Naive thymus-derived CD4-positive, alpha-beta T cell (primary cell): Measurements from ENCODE around the gene COL2A1. TPM values are rescaled to one million over a fixed set of nuclear protein-coding genes. Genes with fewer than 3 reads are reported as not detected.

Experiments used
- ATAC-seq: fragments of 150-1000 bp; cut with Tn5 transposase; 2 replicates; pipeline ENCODE4 v1.10.0; 2021; ENCODE audit warnings: mild to moderate bottlenecking, moderate library complexity
- CTCF ChIA-PET: fragments of 350-600 bp; sonication (Branson Sonifier 250); formaldehyde crosslinking; loops from one replicate; lab custom pipeline; 2021; ENCODE audit warnings: antibody characterized with exemption; lab: Charles Lee
- POLR2A ChIA-PET: fragments of 350-600 bp; sonication (Branson Sonifier 250); formaldehyde crosslinking; loops from one replicate; lab custom pipeline; 2021; ENCODE audit warnings: antibody characterized with exemption, inconsistent platforms; lab: Charles Lee
- DNase-seq, 9 donors: peaks; one replicate each; pipeline versions ENCODE4 v3.0.0 to v3.0.0-alpha.2; 2020 to 2022; ENCODE audit warnings: mixed read lengths in 1 of 9
- H3K27ac ChIP-seq: one replicate; pipeline ENCODE4 v1.7.0; 2013; ENCODE audit warnings: mild to moderate bottlenecking, low read depth, low read length, moderate library complexity
- H3K27me3 ChIP-seq, 2 donors: one replicate each; pipeline ENCODE4 v1.7.0; 2013; ENCODE audit warnings: low read length in 2 of 2, mild to moderate bottlenecking in 2 of 2, moderate library complexity in 2 of 2; ENCODE audit not compliant: control insufficient read depth in 2 of 2, insufficient read depth in 2 of 2
- H3K36me3 ChIP-seq, 3 experiments: 1 replicate in 2 of 3; 2 replicates in 1 of 3; pipeline ENCODE4 v1.7.0; 2013; ENCODE audit warnings: low read length in 3 of 3, mild to moderate bottlenecking in 3 of 3, moderate library complexity in 1 of 3; ENCODE audit not compliant: insufficient read depth in 3 of 3, control insufficient read depth in 2 of 3
- H3K4me1 ChIP-seq, 2 donors: one replicate each; pipeline ENCODE4 v1.7.0; 2013; ENCODE audit warnings: low read length in 2 of 2, mild to moderate bottlenecking in 2 of 2, moderate library complexity in 1 of 2; ENCODE audit not compliant: control insufficient read depth in 2 of 2, insufficient read depth in 2 of 2
- H3K4me3 ChIP-seq: 2 replicates; pipeline ENCODE4 v1.7.0; 2013; ENCODE audit warnings: mild to moderate bottlenecking, low read length
- H3K9me3 ChIP-seq, 3 experiments: 1 replicate in 2 of 3; 2 replicates in 1 of 3; pipeline ENCODE4 v1.7.0; 2013; ENCODE audit warnings: low read length in 3 of 3; ENCODE audit not compliant: control insufficient read depth in 2 of 3
- H3K27ac Mint-ChIP-seq, 9 donors: one replicate each; pipeline ENCODE4 v1.8.0; 2020 to 2022; ENCODE audit warnings: mixed read lengths in 9 of 9, mild to moderate bottlenecking in 8 of 9, moderate library complexity in 5 of 9, inconsistent platforms in 2 of 9
- H3K27me3 Mint-ChIP-seq, 5 donors: one replicate each; pipeline ENCODE4 v1.8.0; 2021 to 2022; ENCODE audit warnings: mixed read lengths in 5 of 5, mild to moderate bottlenecking in 1 of 5
- H3K36me3 Mint-ChIP-seq, 5 donors: one replicate each; pipeline ENCODE4 v1.8.0; 2020 to 2022; ENCODE audit warnings: mixed read lengths in 5 of 5, mild to moderate bottlenecking in 3 of 5, inconsistent platforms in 1 of 5
- H3K4me1 Mint-ChIP-seq, 7 donors: one replicate each; pipeline ENCODE4 v1.8.0; 2020 to 2022; ENCODE audit warnings: mixed read lengths in 7 of 7, mild to moderate bottlenecking in 3 of 7, inconsistent platforms in 1 of 7
- H3K4me3 Mint-ChIP-seq, 10 donors: one replicate each; pipeline ENCODE4 v1.8.0; 2020 to 2022; ENCODE audit warnings: mild to moderate bottlenecking in 10 of 10, mixed read lengths in 10 of 10, moderate library complexity in 6 of 10, inconsistent platforms in 2 of 10
- H3K9me3 Mint-ChIP-seq, 11 donors: one replicate each; pipeline ENCODE4 v1.8.0; 2020 to 2022; ENCODE audit warnings: mixed read lengths in 11 of 11, mild to moderate bottlenecking in 4 of 11, inconsistent platforms in 1 of 11, moderate library complexity in 1 of 11
- intact Hi-C, 2 donors: fragments of 100-400 bp; cut with micrococcal nuclease; formaldehyde crosslinking; loops; one replicate each; pipeline ENCODE4 v1.15.1; 2023
- polyA plus RNA-seq, 2 donors: library from polyadenylated mRNA; unstranded; fragments of 300-500 nt; fragmentation: Illumina TruSeq; gene quantifications; one replicate each; pipeline ENCODE4 v1.2.3, GENCODE V29; 2021
- total RNA-seq, 6 experiments: library from RNA in 5 of 6; stranded (reverse) in 5 of 6; gene quantifications; 1 replicate in 5 of 6; 2 replicates in 1 of 6; pipeline ENCODE4 v1.2.3 and lab custom pipeline; 2021 to 2026

COL2A1 gene
- total and polyA plus RNA-seq, 7 experiments from 2014 or later = not detected

- no peak for ATAC-seq
- no peaks in the 10 kb centered on the region for H3K27me3 ChIP-seq
- no peaks in the 10 kb centered on the region for H3K4me1 ChIP-seq
- intact Hi-C loops = loop anchor here (1.0 to 5.0 kb wide), 3 partner anchors 223 to 675 kb away; no protein-coding TSS in a partner anchor
- no peaks in the 10 kb centered on the region for H3K9me3 Mint-ChIP-seq
- ChIA-PET POLR2A (no interaction called here), CTCF (no interaction called here)
- no peaks in the 10 kb centered on the region for H3K36me3 Mint-ChIP-seq
- H3K27ac Mint-ChIP-seq = no peak overlapping the region
- no peak overlapping the region for H3K27ac ChIP-seq
- no peak overlapping the region for H3K4me3 ChIP-seq
- H3K27me3 Mint-ChIP-seq = peaks cover 5 to 26% (median 25%) of the 10 kb centered on the region in 5 donors
- peaks cover 0 to 12% (median 7%) of the 10 kb centered on the region in 7 donors for H3K4me1 Mint-ChIP-seq
- DNase-seq = no peak
- H3K4me3 Mint-ChIP-seq = no peak overlapping the region
- no peaks in the 10 kb centered on the region for H3K9me3 ChIP-seq
- no peaks in the 10 kb centered on the region for H3K36me3 ChIP-seq
Observed at GRCh38 chr12:47942614-47943225, 61.6 kb downstream of the COL2A1 start.

- CTCF ChIA-PET = no interaction called here
- peak; percentile 14 for ATAC-seq
- H3K36me3 Mint-ChIP-seq = no peaks in the 10 kb centered on the region
- H3K27me3 Mint-ChIP-seq = peaks cover 5 to 26% (median 25%) of the 10 kb centered on the region in 5 donors
- POLR2A ChIA-PET = no interaction called here
- H3K4me1 Mint-ChIP-seq = peaks cover 0 to 12% (median 7%) of the 10 kb centered on the region in 7 donors
- Histone ChIP-seq H3K9me3 (no peaks in the 10 kb centered on the region), H3K36me3 (no peaks in the 10 kb centered on the region), H3K4me3 (no peak overlapping the region), H3K27ac (no peak overlapping the region), H3K27me3 (no peaks in the 10 kb centered on the region), H3K4me1 (no peaks in the 10 kb centered on the region)
- no peak overlapping the region for H3K27ac Mint-ChIP-seq
- peak in 7 of 9 donors; percentile 24 to 55 (median 45) for DNase-seq
- intact Hi-C loops = loop anchor here (1.0 to 5.0 kb wide), 3 partner anchors 223 to 675 kb away; no protein-coding TSS in a partner anchor
- H3K9me3 Mint-ChIP-seq = no peaks in the 10 kb centered on the region
- no peak overlapping the region for H3K4me3 Mint-ChIP-seq
Observed at GRCh38 chr12:47941871-47942613, 62.2 kb downstream of the COL2A1 start.

GRCh38 chr12:47941475-47941780, 62.8 kb downstream of the COL2A1 start:
- intact Hi-C loops = loop anchor here in 1 of 2 donors (5.0 kb wide), 1 partner anchor 676 kb away; no protein-coding TSS in a partner anchor
- Histone ChIP-seq H3K36me3 (no peaks in the 10 kb centered on the region), H3K27ac (no peak overlapping the region), H3K27me3 (no peaks in the 10 kb centered on the region), H3K4me3 (no peak overlapping the region), H3K9me3 (no peaks in the 10 kb centered on the region), H3K4me1 (no peaks in the 10 kb centered on the region)
- peaks cover 5 to 26% (median 20%) of the 10 kb centered on the region in 5 donors for H3K27me3 Mint-ChIP-seq
- ATAC-seq (no peak), DNase-seq (no peak)
- ChIA-PET POLR2A (no interaction called here), CTCF (interaction anchor here (1.0 kb wide), 1 partner anchor 200 kb away, joined by 3 read pairs; no protein-coding TSS in a partner anchor)
- no peaks in the 10 kb centered on the region for H3K36me3 Mint-ChIP-seq
- H3K4me3 Mint-ChIP-seq = no peak overlapping the region
- no peaks in the 10 kb centered on the region for H3K9me3 Mint-ChIP-seq
- H3K4me1 Mint-ChIP-seq = peaks cover 0 to 11% (median 6%) of the 10 kb centered on the region in 7 donors
- peak overlapping the region in 1 of 9 donors; percentile 9 for H3K27ac Mint-ChIP-seq

DNA sequence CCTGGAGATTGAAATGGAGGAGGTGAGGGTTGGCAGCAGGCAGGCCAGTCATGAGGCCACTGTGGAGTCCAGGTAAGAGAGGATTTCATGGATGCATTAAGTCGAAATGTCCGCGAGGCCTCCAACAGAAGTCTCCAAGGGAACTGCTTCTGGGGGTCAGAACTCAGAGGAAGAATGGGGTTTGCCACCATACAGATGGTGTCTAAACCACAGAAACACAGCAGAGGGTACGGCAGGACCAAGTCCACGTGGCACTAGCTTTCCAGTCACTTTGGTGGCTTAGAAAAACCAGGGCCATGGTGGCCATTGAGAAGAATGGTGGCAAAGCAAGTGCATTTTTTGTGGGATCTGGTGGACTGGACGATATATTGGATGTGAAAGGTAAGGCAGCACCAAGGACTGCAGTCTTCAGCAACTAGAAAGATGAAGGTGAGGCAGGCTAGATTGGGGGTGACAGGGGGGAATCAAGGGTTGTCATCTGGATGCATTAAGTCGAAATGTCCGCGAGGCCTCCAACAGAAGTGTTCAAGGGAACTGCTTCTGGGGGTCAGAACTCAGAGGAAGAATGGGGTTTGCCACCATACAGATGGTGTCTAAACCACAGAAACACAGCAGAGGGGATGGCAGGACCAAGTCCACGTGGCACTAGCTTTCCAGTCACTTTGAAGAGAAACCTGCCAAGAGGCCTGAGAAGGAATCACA, 63.4 kb downstream of the COL2A1 start:
- Mint-ChIP-seq H3K4me1 (peaks cover 0 to 11% (median 6%) of the 10 kb centered on the region in 7 donors), H3K9me3 (no peaks in the 10 kb centered on the region), H3K27ac (peak overlapping the region in 2 of 9 donors; percentile 9 to 15), H3K27me3 (peaks cover 5 to 26% (median 18%) of the 10 kb centered on the region in 5 donors), H3K4me3 (peak overlapping the region in 1 of 10 donors; percentile 0), H3K36me3 (no peaks in the 10 kb centered on the region)
- ATAC-seq = no peak
- Histone ChIP-seq H3K27ac (no peak overlapping the region), H3K36me3 (no peaks in the 10 kb centered on the region), H3K4me1 (no peaks in the 10 kb centered on the region), H3K9me3 (no peaks in the 10 kb centered on the region), H3K4me3 (no peak overlapping the region), H3K27me3 (no peaks in the 10 kb centered on the region)
- DNase-seq = no peak
- intact Hi-C loops = loop anchor here in 1 of 2 donors (5.0 kb wide), 1 partner anchor 676 kb away; no protein-coding TSS in a partner anchor
- POLR2A ChIA-PET = no interaction called here
- CTCF ChIA-PET = interaction anchor here (0.6 to 1.0 kb wide), 2 partner anchors 55 to 200 kb away, joined by 3 to 4 read pairs; no protein-coding TSS in a partner anchor

- no peak overlapping the region for H3K4me3 Mint-ChIP-seq
- no peaks in the 10 kb centered on the region for H3K4me1 ChIP-seq
- H3K27me3 Mint-ChIP-seq = peaks cover 5 to 26% (median 18%) of the 10 kb centered on the region in 5 donors
- no peaks in the 10 kb centered on the region for H3K27me3 ChIP-seq
- ATAC-seq (no peak), DNase-seq (no peak)
- H3K9me3 ChIP-seq = no peaks in the 10 kb centered on the region
- peaks cover 0 to 11% (median 6%) of the 10 kb centered on the region in 7 donors for H3K4me1 Mint-ChIP-seq
- POLR2A ChIA-PET = no interaction called here
- H3K27ac Mint-ChIP-seq = peak overlapping the region in 1 of 9 donors; percentile 76
- H3K27ac ChIP-seq = no peak overlapping the region
- H3K36me3 ChIP-seq = no peaks in the 10 kb centered on the region
- no peak overlapping the region for H3K4me3 ChIP-seq
- CTCF ChIA-PET = no interaction called here
- no peaks in the 10 kb centered on the region for H3K36me3 Mint-ChIP-seq
- intact Hi-C loops = no loop called here
- no peaks in the 10 kb centered on the region for H3K9me3 Mint-ChIP-seq
Observed at GRCh38 chr12:47939009-47939601, 65.2 kb downstream of the COL2A1 start.

DNA sequence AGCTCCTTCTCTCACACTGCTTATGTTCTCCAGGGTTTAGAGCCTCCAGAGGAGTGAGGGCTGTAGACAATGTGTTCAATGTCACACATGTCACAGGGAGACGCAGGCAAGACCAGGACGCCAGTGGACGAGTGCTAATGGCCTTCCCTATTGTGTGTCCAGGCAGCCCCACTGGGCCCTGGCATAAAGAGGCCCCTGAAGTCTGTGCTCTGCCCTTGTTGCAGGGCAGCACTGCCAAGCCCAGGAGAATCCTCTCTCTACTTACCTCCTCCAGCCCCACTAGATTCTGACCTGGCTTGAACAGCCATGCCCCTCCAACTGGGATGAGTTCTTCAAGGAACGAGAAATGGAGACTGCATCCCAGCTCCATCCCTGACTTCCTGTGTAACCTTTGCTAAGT, 65.7 kb downstream of the COL2A1 start:
- CTCF ChIA-PET = no interaction called here
- H3K4me1 Mint-ChIP-seq = peaks cover 0 to 11% (median 6%) of the 10 kb centered on the region in 7 donors
- no peak for DNase-seq
- no peak overlapping the region for H3K4me3 Mint-ChIP-seq
- H3K27ac Mint-ChIP-seq = no peak overlapping the region
- no peaks in the 10 kb centered on the region for H3K4me1 ChIP-seq
- no peak for ATAC-seq
- H3K27me3 Mint-ChIP-seq = peaks cover 5 to 23% (median 18%) of the 10 kb centered on the region in 5 donors
- no peaks in the 10 kb centered on the region for H3K9me3 ChIP-seq
- H3K27me3 ChIP-seq = no peaks in the 10 kb centered on the region
- POLR2A ChIA-PET = no interaction called here
- no peak overlapping the region for H3K27ac ChIP-seq
- H3K36me3 Mint-ChIP-seq = no peaks in the 10 kb centered on the region
- H3K36me3 ChIP-seq = no peaks in the 10 kb centered on the region
- intact Hi-C loops = no loop called here
- no peaks in the 10 kb centered on the region for H3K9me3 Mint-ChIP-seq
- H3K4me3 ChIP-seq = no peak overlapping the region
